ENCODE measurements around the gene PAQR7. TPM values are rescaled to one million over a fixed set of nuclear protein-coding genes. Genes with fewer than 3 reads are reported as not detected.

The PAQR7 gene
- total RNA-seq, 1 donor from 2014 or later, result 9.3 TPM

- no peak for ATAC-seq
- TF ChIP-seq CTCF (IDR thresholded peaks at IDR 0.05), result no peak
- H3K4me3 ChIP-seq, result no peak overlapping the region
- H3K4me1 ChIP-seq, result peaks cover 29% of the 10 kb centered on the region
- no peak for DNase-seq
- H3K36me3 ChIP-seq, result peaks cover 17% of the 10 kb centered on the region
- H3K27ac ChIP-seq, result no peak overlapping the region
- no peaks in the 10 kb centered on the region for H3K27me3 ChIP-seq (ENCODE audit: low read depth)
- H3K9me3 ChIP-seq, result no peaks in the 10 kb centered on the region
- intact Hi-C loops (cut with DNase I), result no loop called here
Measured at GRCh38 chr1:25821630-25822091, 53.8 kb downstream of the PAQR7 start.

- H3K4me3 ChIP-seq, result peak overlapping the region; percentile 98
- H3K4me1 ChIP-seq, result peaks cover 29% of the 10 kb centered on the region
- no peak for TF ChIP-seq CTCF (IDR thresholded peaks at IDR 0.05)
- DNase-seq (no peak), ATAC-seq (no peak)
- intact Hi-C loops (cut with DNase I), result no loop called here
- H3K36me3 ChIP-seq, result peaks cover 16% of the 10 kb centered on the region
- no peaks in the 10 kb centered on the region for H3K9me3 ChIP-seq
- H3K27me3 ChIP-seq (ENCODE audit: low read depth), result no peaks in the 10 kb centered on the region
- H3K27ac ChIP-seq, result peak overlapping the region; percentile 92
Measured at GRCh38 chr1:25821112-25821476, 54.4 kb downstream of the PAQR7 start.

- Histone ChIP-seq H3K27ac (peak overlapping the region; percentile 92), H3K4me1 (peaks cover 29% of the 10 kb centered on the region)
- DNase-seq, result peak; percentile 75
Measured at GRCh38 chr1:25820247-25821111, 55.0 kb downstream of the PAQR7 start.

GRCh38 chr1:25819491-25820246 is 55.8 kb downstream of the PAQR7 start, which contains the start of gene MTFR1L:
MTFR1L (plus strand) TSS chr1:25819954; CDS start chr1:25823105, 3,151 bp downstream.
- peaks cover 29% of the 10 kb centered on the region for H3K4me1 ChIP-seq
- H3K27me3 ChIP-seq (ENCODE audit: low read depth), result no peaks in the 10 kb centered on the region
- no peaks in the 10 kb centered on the region for H3K9me3 ChIP-seq
- ATAC-seq (peak; percentile 96 to 97), DNase-seq (peak; percentile 95)
- H3K4me3 ChIP-seq, result peak within 1 kb of the TSS; percentile 98
- H3K27ac ChIP-seq, result peak within 1 kb of the TSS; percentile 92
- H3K36me3 ChIP-seq, result peaks cover 24% of the 10 kb centered on the region
- intact Hi-C loops (cut with DNase I), result no loop called here
- no peak for TF ChIP-seq CTCF (IDR thresholded peaks at IDR 0.05)

More at GRCh38 chr1:25820247-25821111, 55.0 kb downstream of the PAQR7 start:
- Histone ChIP-seq H3K4me3 (peak overlapping the region; percentile 98), H3K27me3 (ENCODE audit: low read depth) (no peaks in the 10 kb centered on the region), H3K9me3 (no peaks in the 10 kb centered on the region), H3K36me3 (peaks cover 18% of the 10 kb centered on the region)
- ATAC-seq, result peak; percentile 69 to 71
- intact Hi-C loops (cut with DNase I), result no loop called here
- no peak for TF ChIP-seq CTCF (IDR thresholded peaks at IDR 0.05)

- no peak for DNase-seq
- ATAC-seq, result no peak
- Histone ChIP-seq H3K4me3 (peak overlapping the region; percentile 98), H3K4me1 (peaks cover 29% of the 10 kb centered on the region), H3K36me3 (peaks cover 28% of the 10 kb centered on the region), H3K9me3 (no peaks in the 10 kb centered on the region), H3K27ac (peak overlapping the region; percentile 92), H3K27me3 (ENCODE audit: low read depth) (no peaks in the 10 kb centered on the region)
- intact Hi-C loops (cut with DNase I), result no loop called here
- no peak for TF ChIP-seq CTCF (IDR thresholded peaks at IDR 0.05)
Measured at GRCh38 chr1:25818569-25818968, 56.9 kb downstream of the PAQR7 start.

All from lower lobe of right lung (tissue), 2 donors.